HEK293 (cell line): ENCODE results near the gene CLP1.
A peak's percentile ranks its signal among the peaks of the same experiment; 100 is the strongest.

Experiments used
- BCL11A ChIP-seq: fragments of 450-650 bp; formaldehyde crosslinking; IDR thresholded peaks from 2 replicates; pipeline ENCODE4 v1.5.1; 2016; ENCODE audit warnings: low read depth, missing biosample characterization, missing genetic modification characterization
- BCL11B ChIP-seq: fragments of 450-650 bp; formaldehyde crosslinking; IDR thresholded peaks from 2 replicates; pipeline ENCODE4 v1.5.1; 2016; ENCODE audit warnings: low read depth, missing biosample characterization, missing genetic modification characterization
- KLF8 ChIP-seq: fragments of 450-650 bp; formaldehyde crosslinking; IDR thresholded peaks from 2 replicates; pipeline ENCODE4 v1.5.1; 2016; ENCODE audit warnings: missing biosample characterization, missing genetic modification characterization
- SALL2 ChIP-seq: fragments of 450-650 bp; formaldehyde crosslinking; IDR thresholded peaks from 2 replicates; pipeline ENCODE4 v1.5.0; 2017; ENCODE audit warnings: missing biosample characterization, mild to moderate bottlenecking, missing genetic modification characterization, borderline replicate concordance
- SP2 ChIP-seq: fragments of 450-650 bp; formaldehyde crosslinking; IDR thresholded peaks from 2 replicates; pipeline ENCODE4 v1.5.1; 2016; ENCODE audit warnings: missing biosample characterization, missing genetic modification characterization
- ZBTB10 ChIP-seq: fragments of 450-650 bp; formaldehyde crosslinking; IDR thresholded peaks from 2 replicates; pipeline ENCODE4 v1.5.1; 2016; ENCODE audit warnings: missing biosample characterization, missing genetic modification characterization
- ZBTB20 ChIP-seq: fragments of 450-650 bp; formaldehyde crosslinking; IDR thresholded peaks from 2 replicates; pipeline ENCODE4 v1.5.1; 2016; ENCODE audit warnings: missing biosample characterization, missing genetic modification characterization
- ZBTB7A ChIP-seq: fragments of 450-650 bp; formaldehyde crosslinking; IDR thresholded peaks from 2 replicates; pipeline ENCODE4 v1.5.1; 2016; ENCODE audit warnings: low read depth, missing biosample characterization, missing genetic modification characterization
- ZBTB8A ChIP-seq: fragments of 450-650 bp; formaldehyde crosslinking; IDR thresholded peaks from 2 replicates; pipeline ENCODE4 v1.5.1; 2016; ENCODE audit warnings: missing biosample characterization, missing genetic modification characterization
- ZFHX2 ChIP-seq: fragments of 450-650 bp; formaldehyde crosslinking; conservative IDR thresholded peaks from 2 replicates; pipeline ENCODE4 v1.5.1; 2016; ENCODE audit warnings: missing biosample characterization, missing genetic modification characterization
- ZFP41 ChIP-seq: fragments of 450-650 bp; formaldehyde crosslinking; IDR thresholded peaks from 2 replicates; pipeline ENCODE4 v1.5.1; 2016; ENCODE audit warnings: missing biosample characterization, missing genetic modification characterization, borderline replicate concordance
- ZFP69B ChIP-seq: fragments of 450-650 bp; formaldehyde crosslinking; IDR thresholded peaks from 2 replicates; pipeline ENCODE4 v1.5.1; 2016; ENCODE audit warnings: missing biosample characterization, missing genetic modification characterization
- ZNF112 ChIP-seq: fragments of 450-650 bp; formaldehyde crosslinking; IDR thresholded peaks from 2 replicates; pipeline ENCODE4 v1.5.0; 2017; ENCODE audit warnings: missing biosample characterization, missing genetic modification characterization
- ZNF121 ChIP-seq: fragments of 450-650 bp; formaldehyde crosslinking; IDR thresholded peaks from 2 replicates; pipeline ENCODE4 v1.5.1; 2016; ENCODE audit warnings: missing biosample characterization, missing genetic modification characterization
- ZNF140 ChIP-seq: fragments of 450-650 bp; formaldehyde crosslinking; IDR thresholded peaks from 2 replicates; pipeline ENCODE4 v1.5.1; 2016; ENCODE audit warnings: missing biosample characterization, missing genetic modification characterization
- ZNF175 ChIP-seq: fragments of 450-650 bp; formaldehyde crosslinking; IDR thresholded peaks from 2 replicates; pipeline ENCODE4 v1.5.1; 2016; ENCODE audit warnings: missing biosample characterization, missing genetic modification characterization
- ZNF184 ChIP-seq: fragments of 450-650 bp; IDR thresholded peaks from 2 replicates; pipeline ENCODE4 v1.5.1; 2018; ENCODE audit warnings: missing biosample characterization, mild to moderate bottlenecking, missing genetic modification characterization
- ZNF211 ChIP-seq: fragments of 450-650 bp; formaldehyde crosslinking; IDR thresholded peaks from 2 replicates; pipeline ENCODE4 v1.5.1; 2016; ENCODE audit warnings: low read depth, missing biosample characterization, missing genetic modification characterization
- ZNF221 ChIP-seq: fragments of 450-650 bp; formaldehyde crosslinking; IDR thresholded peaks from 2 replicates; pipeline ENCODE4 v1.5.1; 2017; ENCODE audit warnings: missing biosample characterization, missing genetic modification characterization, borderline replicate concordance
- ZNF24 ChIP-seq: fragments of 450-650 bp; formaldehyde crosslinking; IDR thresholded peaks from 2 replicates; pipeline ENCODE4 v1.5.1; 2016; ENCODE audit warnings: missing biosample characterization, missing genetic modification characterization
- ZNF311 ChIP-seq: fragments of 450-650 bp; formaldehyde crosslinking; IDR thresholded peaks from 2 replicates; pipeline ENCODE4 v1.5.1; 2017; ENCODE audit warnings: missing biosample characterization, missing genetic modification characterization, borderline replicate concordance
- ZNF391 ChIP-seq: fragments of 450-650 bp; formaldehyde crosslinking; IDR thresholded peaks from 2 replicates; pipeline ENCODE4 v1.5.1; 2016; ENCODE audit warnings: low read depth, missing biosample characterization, missing genetic modification characterization, borderline replicate concordance
- ZNF398 ChIP-seq: fragments of 450-650 bp; formaldehyde crosslinking; IDR thresholded peaks from 2 replicates; pipeline ENCODE4 v1.5.1; 2017; ENCODE audit warnings: missing biosample characterization, missing genetic modification characterization
- ZNF416 ChIP-seq: fragments of 450-650 bp; formaldehyde crosslinking; IDR thresholded peaks from 2 replicates; pipeline ENCODE4 v1.5.1; 2016; ENCODE audit warnings: missing biosample characterization, missing genetic modification characterization
- ZNF48 ChIP-seq: fragments of 450-650 bp; formaldehyde crosslinking; IDR thresholded peaks from 2 replicates; pipeline ENCODE4 v1.5.1; 2016; ENCODE audit warnings: missing biosample characterization, missing genetic modification characterization
- ZNF544 ChIP-seq: fragments of 450-650 bp; formaldehyde crosslinking; IDR thresholded peaks from 2 replicates; pipeline ENCODE4 v1.5.0; 2017; ENCODE audit warnings: missing biosample characterization, missing genetic modification characterization
- ZNF571 ChIP-seq: fragments of 450-650 bp; formaldehyde crosslinking; IDR thresholded peaks from 2 replicates; pipeline ENCODE4 v1.5.0; 2017; ENCODE audit warnings: missing biosample characterization, missing genetic modification characterization
- ZNF610 ChIP-seq: fragments of 450-650 bp; formaldehyde crosslinking; IDR thresholded peaks from 2 replicates; pipeline ENCODE4 v1.5.1; 2016; ENCODE audit warnings: missing biosample characterization, missing genetic modification characterization, borderline replicate concordance
- ZNF660 ChIP-seq: fragments of 450-650 bp; IDR thresholded peaks from 2 replicates; pipeline ENCODE4 v1.5.1; 2018; ENCODE audit warnings: missing biosample characterization, mild to moderate bottlenecking, missing genetic modification characterization

The CLP1 gene

GRCh38 chr11:57647960-57648800, 9.4 kb upstream of the CLP1 start (continued):
- TF ChIP-seq ZFP69B (tag by site-specific recombination) (no peak), ZNF311 (tag by site-specific recombination) (no peak), ZNF140 (no peak), SP2 (tag by site-specific recombination) (no peak), ZNF610 (tag by site-specific recombination) (no peak), ZNF121 (no peak), ZNF391 (tag by site-specific recombination) (no peak), ZNF175 (tag by site-specific recombination) (no peak), ZBTB7A (no peak), BCL11B (tag by site-specific recombination) (no peak), ZNF398 (no peak), BCL11A (tag by site-specific recombination) (no peak), ZNF184 (tag by site-specific recombination) (no peak), SALL2 (tag by site-specific recombination) (no peak), ZNF112 (no peak), ZFHX2 (tag by site-specific recombination) (peak; percentile 80), ZNF660 (tag by site-specific recombination) (no peak), ZNF571 (tag by site-specific recombination) (no peak), ZBTB8A (tag by site-specific recombination) (no peak), ZNF544 (tag by site-specific recombination) (no peak), KLF8 (tag by site-specific recombination) (no peak), ZNF48 (tag by site-specific recombination) (no peak), ZNF24 (tag by site-specific recombination) (no peak), ZFP41 (tag by site-specific recombination) (no peak), ZNF211 (tag by site-specific recombination) (no peak), ZNF221 (no peak), ZNF416 (tag by site-specific recombination) (no peak), ZBTB20 (tag by site-specific recombination) (peak; percentile 75), ZBTB10 (tag by site-specific recombination) (no peak)
